Sigmoid colon (tissue), 4 donors: ENCODE data around the gene TRIM33.

Experiments used
- EP300 ChIP-seq, 4 donors: sonication (generic); formaldehyde crosslinking; IDR thresholded peaks; one replicate each; pipeline ENCODE4 v1.6.1; 2017; ENCODE audit warnings: antibody characterized with exemption in 4 of 4
- POLR2A ChIP-seq, 2 donors: fragments of 450-650 bp; IDR thresholded peaks; one replicate each; pipeline ENCODE4 v1.6.1; 2016; ENCODE audit warnings: antibody characterized with exemption in 2 of 2, mild to moderate bottlenecking in 2 of 2, moderate library complexity in 2 of 2

DNA sequence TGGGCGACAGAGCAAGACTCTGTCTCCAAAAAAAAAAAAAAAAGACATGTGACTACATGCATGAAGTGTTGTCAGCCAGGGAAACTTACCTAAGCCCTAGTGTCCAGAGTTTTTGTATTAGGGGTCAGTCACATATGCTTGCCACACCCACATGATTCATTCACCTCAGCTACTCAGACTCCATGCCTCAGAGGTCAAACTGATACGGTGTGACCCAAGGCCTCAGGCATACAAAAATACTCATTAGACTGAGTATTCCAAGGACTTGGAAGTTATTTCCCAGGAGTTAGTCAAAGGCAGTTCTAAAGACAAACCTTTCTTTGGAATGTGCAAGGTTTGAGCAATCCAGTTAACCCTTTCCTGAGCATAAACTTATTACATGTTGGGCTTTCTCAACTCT, 6.3 kb upstream of the TRIM33 start:
- TF ChIP-seq EP300 (IDR thresholded peaks at IDR 0.05) (no peak), POLR2A (IDR thresholded peaks at IDR 0.05) (no peak)
